NCI-H1048 (cell line): ENCODE results near the gene SLC23A3.

Experiments used
- DNase-seq: peaks from one replicate; lab custom pipeline; 2025; lab: John Stamatoyannopoulos, UW

The SLC23A3 gene

GRCh38 chr2:219142329-219142728 lies 27.5 kb downstream of the SLC23A3 start:
- DNase-seq = no peak

GRCh38 chr2:219140722-219141121 lies 29.1 kb downstream of the SLC23A3 start:
- no peak for DNase-seq

GRCh38 chr2:219133976-219134375 lies 35.9 kb downstream of the SLC23A3 start:
- no peak for DNase-seq

GRCh38 chr2:219131744-219132143 lies 38.1 kb downstream of the SLC23A3 start:
- no peak for DNase-seq

- DNase-seq = no peak
Measured at GRCh38 chr2:219131327-219131726, 38.5 kb downstream of the SLC23A3 start.

- DNase-seq = no peak
Measured at GRCh38 chr2:219129589-219129988, 40.2 kb downstream of the SLC23A3 start.

GRCh38 chr2:219128396-219128795 lies 41.4 kb downstream of the SLC23A3 start:
- DNase-seq = no peak

GRCh38 chr2:219127037-219127635 lies 42.7 kb downstream of the SLC23A3 start:
- DNase-seq = no peak

GRCh38 chr2:219126555-219126954 lies 43.3 kb downstream of the SLC23A3 start:
- no peak for DNase-seq

GRCh38 chr2:219125886-219126270 lies 44.0 kb downstream of the SLC23A3 start:
- no peak for DNase-seq

GRCh38 chr2:219125225-219125885 lies 44.5 kb downstream of the SLC23A3 start:
- no peak for DNase-seq

- no peak for DNase-seq
Measured at GRCh38 chr2:219124381-219125110, 45.3 kb downstream of the SLC23A3 start.

GRCh38 chr2:219123356-219124135 lies 46.3 kb downstream of the SLC23A3 start:
- no peak for DNase-seq

GRCh38 chr2:219122202-219122980 lies 47.4 kb downstream of the SLC23A3 start:
- no peak for DNase-seq

GRCh38 chr2:219120082-219120481 lies 49.7 kb downstream of the SLC23A3 start:
- no peak for DNase-seq

GRCh38 chr2:219119422-219120043 lies 50.3 kb downstream of the SLC23A3 start:
- DNase-seq = no peak

GRCh38 chr2:219118504-219118903 lies 51.3 kb downstream of the SLC23A3 start:
- DNase-seq = no peak

GRCh38 chr2:219116776-219117646 lies 52.8 kb downstream of the SLC23A3 start:
- no peak for DNase-seq

GRCh38 chr2:219112651-219113338 lies 57.0 kb downstream of the SLC23A3 start:
- DNase-seq = no peak

- DNase-seq = no peak
Measured at GRCh38 chr2:219112062-219112406, 57.8 kb downstream of the SLC23A3 start.
